SK-N-SH (cell line): ENCODE results near the gene TIE1. TPM values are rescaled to one million over a fixed set of nuclear protein-coding genes. Genes with fewer than 3 reads are reported as not detected.

Experiments
- CTCF ChIA-PET: fragments of 300-600, 350-600 bp; formaldehyde crosslinking; extraction: SDS; loops from one replicate; lab custom pipeline; 2021; lab: Yijun Ruan, JAX
- POLR2A ChIA-PET: fragments of 350-600 bp; sonication (Branson Sonifier 250); formaldehyde crosslinking; extraction: SDS; loops from one replicate; lab custom pipeline; 2020; ENCODE audit warnings: antibody characterized with exemption, inconsistent platforms; lab: Yijun Ruan, JAX
- DNase-seq: peaks from one replicate; pipeline ENCODE4 v3.0.0; 2012
- H2AFZ ChIP-seq: fragments of 200-600 bp; sonication (generic); 2 replicates; pipeline ENCODE4 v1.8.1; 2016; ENCODE audit warnings: antibody characterized with exemption, mild to moderate bottlenecking, low read depth
- H3F3A ChIP-seq: fragments of 200-600 bp; sonication (generic); replicated peaks from 2 replicates; pipeline ENCODE3; 2016; ENCODE audit warnings: antibody characterized with exemption, mild to moderate bottlenecking; ENCODE audit not compliant: insufficient read depth
- H3K27ac ChIP-seq, 2 experiments: fragments of 200-500 bp in 1 of 2; fragments of 200-600 bp in 1 of 2; sonication (Bioruptor generic) in 1 of 2; sonication (generic), shearing (Covaris generic) in 1 of 2; 2 replicates each; pipeline versions ENCODE4 v1.5.1 to v1.6.1; 2014 to 2016; ENCODE audit warnings: low read depth in 2 of 2, inconsistent platforms in 1 of 2, low read length in 1 of 2, mild to moderate bottlenecking in 1 of 2, mixed read lengths in 1 of 2
- H3K27me3 ChIP-seq: fragments of 200-600 bp; sonication (generic), shearing (Covaris generic); 2 replicates; pipeline ENCODE4 v1.6.1; 2016; ENCODE audit warnings: mixed run types; ENCODE audit not compliant: insufficient read depth
- H3K36me3 ChIP-seq, 2 experiments: fragments of 200-500 bp in 1 of 2; fragments of 200-600 bp in 1 of 2; sonication (Bioruptor generic) in 1 of 2; sonication (generic) in 1 of 2; replicated peaks in 1 of 2; 2 replicates each; pipeline versions ENCODE3 to v1.5.1; 2014 to 2016; ENCODE audit warnings: low read length in 1 of 2, mild to moderate bottlenecking in 1 of 2; ENCODE audit not compliant: insufficient read depth in 2 of 2, control insufficient read depth in 1 of 2
- H3K4me1 ChIP-seq, 2 experiments: fragments of 200-500 bp in 1 of 2; fragments of 200-600 bp in 1 of 2; sonication (Bioruptor generic) in 1 of 2; sonication (generic), shearing (Covaris generic) in 1 of 2; 2 replicates each; pipeline versions ENCODE4 v1.5.1 to v1.6.1; 2014 to 2016; ENCODE audit warnings: low read depth in 1 of 2, low read length in 1 of 2, mixed run types in 1 of 2; ENCODE audit not compliant: insufficient read depth in 2 of 2, control insufficient read depth in 1 of 2
- H3K4me2 ChIP-seq: fragments of 200-600 bp; sonication (generic), shearing (Covaris generic); 2 replicates; pipeline ENCODE4 v1.6.1; 2017; ENCODE audit warnings: mixed run types
- H3K4me3 ChIP-seq, 2 experiments: fragments of 200-500 bp in 1 of 2; fragments of 200-600 bp in 1 of 2; sonication (Bioruptor generic) in 1 of 2; sonication (generic), shearing (Covaris generic) in 1 of 2; 2 replicates each; pipeline versions ENCODE4 v1.5.1 to v1.8.1; 2014 to 2016; ENCODE audit warnings: low read depth in 2 of 2, inconsistent platforms in 1 of 2, low read length in 1 of 2, mild to moderate bottlenecking in 1 of 2, mixed read lengths in 1 of 2, moderate library complexity in 1 of 2
- H3K79me2 ChIP-seq: fragments of 200-600 bp; sonication (generic); 2 replicates; pipeline ENCODE4 v1.8.1; 2017; ENCODE audit warnings: mild to moderate bottlenecking; ENCODE audit not compliant: insufficient read depth
- H3K9ac ChIP-seq: fragments of 200-600 bp; sonication (generic); 2 replicates; pipeline ENCODE4 v1.6.1; 2017; ENCODE audit warnings: mixed run types
- H3K9me2 ChIP-seq: fragments of 200-600 bp; sonication (generic); 2 replicates; pipeline ENCODE4 v1.6.1; 2017; ENCODE audit warnings: mixed run types
- H3K9me3 ChIP-seq: fragments of 200-600 bp; sonication (generic); 2 replicates; pipeline ENCODE4 v1.6.1; 2017; ENCODE audit warnings: mixed run types, mild to moderate bottlenecking, moderate library complexity
- H4K20me1 ChIP-seq: fragments of 200-600 bp; sonication (generic); 2 replicates; pipeline ENCODE4 v1.6.1; 2017; ENCODE audit warnings: mild to moderate bottlenecking, mixed run types; ENCODE audit not compliant: insufficient read depth
- CHD2 ChIP-seq: fragments of 150-350 bp; IDR thresholded peaks from 2 replicates; pipeline ENCODE4 v1.6.1; 2018; ENCODE audit warnings: low read length; ENCODE audit not compliant: partially characterized antibody
- ELF1 ChIP-seq: IDR thresholded peaks from 2 replicates; pipeline ENCODE4 v1.4.0; 2012
- EP300 ChIP-seq, 2 experiments: IDR thresholded peaks; 2 replicates each; pipeline versions ENCODE4 v1.4.0 to v1.6.1; 2012; ENCODE audit warnings: borderline replicate concordance in 1 of 2, low read depth in 1 of 2, low read length in 1 of 2
- FOSL2 ChIP-seq: IDR thresholded peaks from 2 replicates; pipeline ENCODE4 v1.4.0; 2012; ENCODE audit warnings: low read depth, mild to moderate bottlenecking, moderate library complexity, borderline replicate concordance
- FOXM1 ChIP-seq: IDR thresholded peaks from 2 replicates; pipeline ENCODE4 v1.4.0; 2012; ENCODE audit warnings: low read depth, mild to moderate bottlenecking
- GATA2 ChIP-seq: sonication (generic); formaldehyde crosslinking; IDR thresholded peaks from 2 replicates; pipeline ENCODE4 v1.5.0; 2020; ENCODE audit warnings: mild to moderate bottlenecking, missing genetic modification reagents
- JUND ChIP-seq: IDR thresholded peaks from 2 replicates; pipeline ENCODE4 v1.4.0; 2012
- MEF2A ChIP-seq: IDR thresholded peaks from 2 replicates; pipeline ENCODE4 v1.4.0; 2012; ENCODE audit warnings: low read depth, borderline replicate concordance
- NFIC ChIP-seq: IDR thresholded peaks from 2 replicates; pipeline ENCODE4 v1.4.0; 2012; ENCODE audit warnings: borderline replicate concordance
- NRF1 ChIP-seq: IDR thresholded peaks from 2 replicates; pipeline ENCODE4 v1.6.1; 2012; ENCODE audit warnings: low read depth, mild to moderate bottlenecking, low read length
- POLR2AphosphoS5 ChIP-seq: IDR thresholded peaks from 2 replicates; pipeline ENCODE4 v1.6.1; 2012; ENCODE audit warnings: low read depth, low read length
- RCOR1 ChIP-seq: fragments of 150-350 bp; IDR thresholded peaks from 2 replicates; pipeline ENCODE4 v1.6.1; 2017; ENCODE audit warnings: antibody characterized with exemption, low read length
- RFX5 ChIP-seq: IDR thresholded peaks from 2 replicates; pipeline ENCODE4 v1.6.1; 2012; ENCODE audit warnings: mild to moderate bottlenecking, improper control_type of control experiment, low read length
- SIN3A ChIP-seq: IDR thresholded peaks from 2 replicates; pipeline ENCODE4 v1.6.1; 2012; ENCODE audit warnings: low read depth, mild to moderate bottlenecking, low read length, moderate library complexity, borderline replicate concordance
- TAF1 ChIP-seq: IDR thresholded peaks from 2 replicates; pipeline ENCODE4 v1.6.1; 2012; ENCODE audit warnings: low read depth, mild to moderate bottlenecking, low read length, moderate library complexity, borderline replicate concordance
- TEAD4 ChIP-seq: IDR thresholded peaks from 2 replicates; pipeline ENCODE4 v1.4.0; 2012; ENCODE audit warnings: mild to moderate bottlenecking, borderline replicate concordance; ENCODE audit not compliant: insufficient read depth
- YY1 ChIP-seq: IDR thresholded peaks from 2 replicates; pipeline ENCODE4 v1.4.0; 2012; ENCODE audit warnings: low read depth, mild to moderate bottlenecking
- WGBS: methylation state at CpG from one replicate; pipeline ENCODE4 v1.1.6; 2017; ENCODE audit warnings: low lambda C conversion rate; 5-methylcytosine and 5-hydroxymethylcytosine counted together
- polyA plus RNA-seq, 3 experiments: library from polyadenylated mRNA; depleted of rRNA; stranded (reverse); fragments of >200 nt; gene quantifications; 2 replicates each; pipeline ENCODE4 v1.2.3, GENCODE V29; 2012
- TF ChIP-seq, protein P1 (sequence below): IDR thresholded peaks from 2 replicates; pipeline ENCODE4 v1.4.0; 2012; ENCODE audit warnings: low read depth, borderline replicate concordance
- TF ChIP-seq, protein P2 (sequence below): IDR thresholded peaks from 2 replicates; pipeline ENCODE4 v1.4.0; 2012; ENCODE audit warnings: low read depth, borderline replicate concordance
- TF ChIP-seq, protein P3 (sequence below): IDR thresholded peaks from 2 replicates; pipeline ENCODE4 v1.4.0; 2012; ENCODE audit warnings: low read depth
- TF ChIP-seq, protein P4 (sequence below): IDR thresholded peaks from 2 replicates; pipeline ENCODE4; 2012
- TF ChIP-seq, protein P5 (sequence below): fragments of 150-350 bp; IDR thresholded peaks from 2 replicates; pipeline ENCODE4 v1.6.1; 2017; ENCODE audit warnings: antibody characterized with exemption, low read length, low read depth, borderline replicate concordance
- TF ChIP-seq, protein P6 (sequence below): IDR thresholded peaks from 2 replicates; pipeline ENCODE4 v1.6.1; 2012; ENCODE audit warnings: mild to moderate bottlenecking, low read depth, low read length, moderate library complexity

The TIE1 gene
- polyA plus RNA-seq, 1 of the 3 experiments (the other 2 are of a cell fraction) = 1.6 TPM

DNA sequence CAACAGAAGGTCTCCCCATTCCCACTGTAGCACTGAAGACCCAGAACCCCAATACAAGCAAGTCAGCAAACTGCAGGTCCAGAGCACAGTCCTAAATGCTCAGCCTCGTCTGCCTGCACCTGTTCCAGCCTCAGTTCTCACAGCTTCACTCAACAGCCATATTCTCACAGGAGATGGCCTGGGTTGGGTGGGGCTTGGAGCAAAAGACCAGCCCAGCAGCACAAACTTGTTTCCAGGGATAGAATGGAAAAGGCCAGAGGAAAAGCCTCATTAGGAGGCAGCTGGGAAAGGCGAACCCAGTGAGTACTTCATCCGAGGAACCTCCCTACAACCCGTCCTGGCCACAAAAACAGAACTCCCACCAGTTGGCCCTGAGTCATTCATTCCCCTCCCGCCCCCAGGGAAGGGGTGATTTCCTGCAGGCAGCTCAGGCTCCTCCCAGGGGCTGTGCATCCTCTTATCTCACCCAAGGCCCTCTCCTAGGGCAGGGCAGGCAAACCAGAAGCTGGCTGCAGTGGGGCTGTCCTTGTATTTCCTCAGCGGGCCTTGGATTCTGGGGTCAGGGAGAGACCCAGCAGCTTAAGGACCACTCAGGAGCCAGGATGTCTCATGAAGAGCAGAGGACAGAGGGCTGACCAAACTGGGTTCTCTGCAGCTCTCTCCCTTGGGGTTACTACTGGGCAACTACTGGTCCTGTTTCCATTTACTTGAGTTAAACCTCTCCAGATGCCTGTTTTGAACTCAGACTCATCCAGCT lies 29.4 kb downstream of the TIE1 start (continued):
- TF ChIP-seq, protein P1, sequence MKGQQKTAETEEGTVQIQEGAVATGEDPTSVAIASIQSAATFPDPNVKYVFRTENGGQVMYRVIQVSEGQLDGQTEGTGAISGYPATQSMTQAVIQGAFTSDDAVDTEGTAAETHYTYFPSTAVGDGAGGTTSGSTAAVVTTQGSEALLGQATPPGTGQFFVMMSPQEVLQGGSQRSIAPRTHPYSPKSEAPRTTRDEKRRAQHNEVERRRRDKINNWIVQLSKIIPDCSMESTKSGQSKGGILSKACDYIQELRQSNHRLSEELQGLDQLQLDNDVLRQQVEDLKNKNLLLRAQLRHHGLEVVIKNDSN = no peak
- no peak for TF ChIP-seq EP300 (IDR thresholded peaks at IDR 0.05; ENCODE audit: borderline replicate concordance in 1 of 2, low read depth in 1 of 2, low read length in 1 of 2)
- TF ChIP-seq, protein P2, sequence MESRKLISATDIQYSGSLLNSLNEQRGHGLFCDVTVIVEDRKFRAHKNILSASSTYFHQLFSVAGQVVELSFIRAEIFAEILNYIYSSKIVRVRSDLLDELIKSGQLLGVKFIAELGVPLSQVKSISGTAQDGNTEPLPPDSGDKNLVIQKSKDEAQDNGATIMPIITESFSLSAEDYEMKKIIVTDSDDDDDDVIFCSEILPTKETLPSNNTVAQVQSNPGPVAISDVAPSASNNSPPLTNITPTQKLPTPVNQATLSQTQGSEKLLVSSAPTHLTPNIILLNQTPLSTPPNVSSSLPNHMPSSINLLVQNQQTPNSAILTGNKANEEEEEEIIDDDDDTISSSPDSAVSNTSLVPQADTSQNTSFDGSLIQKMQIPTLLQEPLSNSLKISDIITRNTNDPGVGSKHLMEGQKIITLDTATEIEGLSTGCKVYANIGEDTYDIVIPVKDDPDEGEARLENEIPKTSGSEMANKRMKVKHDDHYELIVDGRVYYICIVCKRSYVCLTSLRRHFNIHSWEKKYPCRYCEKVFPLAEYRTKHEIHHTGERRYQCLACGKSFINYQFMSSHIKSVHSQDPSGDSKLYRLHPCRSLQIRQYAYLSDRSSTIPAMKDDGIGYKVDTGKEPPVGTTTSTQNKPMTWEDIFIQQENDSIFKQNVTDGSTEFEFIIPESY = no peak
- TF ChIP-seq SIN3A = no peak
- TF ChIP-seq RFX5 = no peak
- TF ChIP-seq ELF1 = no peak

DNA sequence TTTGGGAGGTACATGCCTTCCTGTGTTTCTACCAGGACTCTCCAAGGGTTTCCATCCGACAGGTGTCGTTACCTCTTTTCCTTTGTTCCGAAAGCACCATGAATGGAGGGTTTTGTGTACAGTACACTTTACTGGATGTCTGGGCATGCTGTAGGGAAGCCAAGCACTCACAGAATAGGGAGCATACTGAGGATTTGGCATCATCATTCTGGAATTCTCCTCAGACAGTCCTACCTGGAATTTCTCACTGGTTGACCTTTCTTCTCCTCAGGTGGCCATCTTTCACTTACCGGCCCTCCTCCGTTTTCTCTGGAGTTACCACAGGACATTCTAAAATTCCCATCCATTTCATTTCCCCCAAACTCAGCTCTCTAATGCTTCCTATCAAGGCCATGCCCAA lies 30.9 kb downstream of the TIE1 start:
- no peaks in the 10 kb centered on the region for H4K20me1 ChIP-seq
- POLR2A ChIA-PET = no interaction called here
- H3K9me3 ChIP-seq = no peaks in the 10 kb centered on the region
- no peaks in the 10 kb centered on the region for H3K27me3 ChIP-seq
- H3K4me3 ChIP-seq = no peak overlapping the region
- no peaks in the 10 kb centered on the region for H3K79me2 ChIP-seq
- no peaks in the 10 kb centered on the region for H3K9me2 ChIP-seq
- no peak overlapping the region for H2AFZ ChIP-seq
- 93% methylated on average over 5 of the region's 5 CpGs for WGBS
- H3K9ac ChIP-seq = no peak overlapping the region
- no peak overlapping the region for H3K4me2 ChIP-seq
- no peak for DNase-seq
- H3F3A ChIP-seq = no peaks in the 10 kb centered on the region
- no peak overlapping the region for H3K27ac ChIP-seq
- CTCF ChIA-PET = no interaction called here
- H3K36me3 ChIP-seq = no peaks in the 10 kb centered on the region
- peaks cover 0 to 5% of the 10 kb centered on the region in 2 experiments; a peak in 2 of 4 replicates for H3K4me1 ChIP-seq
- TF ChIP-seq GATA2 (CRISPR knock-in tag) (no peak), POLR2AphosphoS5 (no peak), JUND (no peak), NFIC (no peak), FOXM1 (no peak), RCOR1 (no peak), YY1 (no peak), FOSL2 (no peak), ELF1 (no peak), EP300 (IDR thresholded peaks at IDR 0.05; ENCODE audit: borderline replicate concordance in 1 of 2, low read depth in 1 of 2, low read length in 1 of 2) (no peak), CHD2 (no peak), TAF1 (no peak), TEAD4 (no peak), SIN3A (no peak), NRF1 (no peak), MEF2A (no peak)
- TF ChIP-seq, protein P3, sequence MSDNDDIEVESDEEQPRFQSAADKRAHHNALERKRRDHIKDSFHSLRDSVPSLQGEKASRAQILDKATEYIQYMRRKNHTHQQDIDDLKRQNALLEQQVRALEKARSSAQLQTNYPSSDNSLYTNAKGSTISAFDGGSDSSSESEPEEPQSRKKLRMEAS = no peak
- TF ChIP-seq, protein P4, sequence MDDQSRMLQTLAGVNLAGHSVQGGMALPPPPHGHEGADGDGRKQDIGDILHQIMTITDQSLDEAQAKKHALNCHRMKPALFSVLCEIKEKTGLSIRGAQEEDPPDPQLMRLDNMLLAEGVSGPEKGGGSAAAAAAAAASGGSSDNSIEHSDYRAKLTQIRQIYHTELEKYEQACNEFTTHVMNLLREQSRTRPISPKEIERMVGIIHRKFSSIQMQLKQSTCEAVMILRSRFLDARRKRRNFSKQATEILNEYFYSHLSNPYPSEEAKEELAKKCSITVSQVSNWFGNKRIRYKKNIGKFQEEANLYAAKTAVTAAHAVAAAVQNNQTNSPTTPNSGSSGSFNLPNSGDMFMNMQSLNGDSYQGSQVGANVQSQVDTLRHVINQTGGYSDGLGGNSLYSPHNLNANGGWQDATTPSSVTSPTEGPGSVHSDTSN = no peak
- TF ChIP-seq, protein P5, sequence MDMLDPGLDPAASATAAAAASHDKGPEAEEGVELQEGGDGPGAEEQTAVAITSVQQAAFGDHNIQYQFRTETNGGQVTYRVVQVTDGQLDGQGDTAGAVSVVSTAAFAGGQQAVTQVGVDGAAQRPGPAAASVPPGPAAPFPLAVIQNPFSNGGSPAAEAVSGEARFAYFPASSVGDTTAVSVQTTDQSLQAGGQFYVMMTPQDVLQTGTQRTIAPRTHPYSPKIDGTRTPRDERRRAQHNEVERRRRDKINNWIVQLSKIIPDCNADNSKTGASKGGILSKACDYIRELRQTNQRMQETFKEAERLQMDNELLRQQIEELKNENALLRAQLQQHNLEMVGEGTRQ = no peak
- TF ChIP-seq, protein P6, sequence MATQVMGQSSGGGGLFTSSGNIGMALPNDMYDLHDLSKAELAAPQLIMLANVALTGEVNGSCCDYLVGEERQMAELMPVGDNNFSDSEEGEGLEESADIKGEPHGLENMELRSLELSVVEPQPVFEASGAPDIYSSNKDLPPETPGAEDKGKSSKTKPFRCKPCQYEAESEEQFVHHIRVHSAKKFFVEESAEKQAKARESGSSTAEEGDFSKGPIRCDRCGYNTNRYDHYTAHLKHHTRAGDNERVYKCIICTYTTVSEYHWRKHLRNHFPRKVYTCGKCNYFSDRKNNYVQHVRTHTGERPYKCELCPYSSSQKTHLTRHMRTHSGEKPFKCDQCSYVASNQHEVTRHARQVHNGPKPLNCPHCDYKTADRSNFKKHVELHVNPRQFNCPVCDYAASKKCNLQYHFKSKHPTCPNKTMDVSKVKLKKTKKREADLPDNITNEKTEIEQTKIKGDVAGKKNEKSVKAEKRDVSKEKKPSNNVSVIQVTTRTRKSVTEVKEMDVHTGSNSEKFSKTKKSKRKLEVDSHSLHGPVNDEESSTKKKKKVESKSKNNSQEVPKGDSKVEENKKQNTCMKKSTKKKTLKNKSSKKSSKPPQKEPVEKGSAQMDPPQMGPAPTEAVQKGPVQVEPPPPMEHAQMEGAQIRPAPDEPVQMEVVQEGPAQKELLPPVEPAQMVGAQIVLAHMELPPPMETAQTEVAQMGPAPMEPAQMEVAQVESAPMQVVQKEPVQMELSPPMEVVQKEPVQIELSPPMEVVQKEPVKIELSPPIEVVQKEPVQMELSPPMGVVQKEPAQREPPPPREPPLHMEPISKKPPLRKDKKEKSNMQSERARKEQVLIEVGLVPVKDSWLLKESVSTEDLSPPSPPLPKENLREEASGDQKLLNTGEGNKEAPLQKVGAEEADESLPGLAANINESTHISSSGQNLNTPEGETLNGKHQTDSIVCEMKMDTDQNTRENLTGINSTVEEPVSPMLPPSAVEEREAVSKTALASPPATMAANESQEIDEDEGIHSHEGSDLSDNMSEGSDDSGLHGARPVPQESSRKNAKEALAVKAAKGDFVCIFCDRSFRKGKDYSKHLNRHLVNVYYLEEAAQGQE = no peak
- TF ChIP-seq, all 33 proteins: peak for 0
